ENCODE data around the gene TAF4B. TPM values are rescaled to one million over a fixed set of nuclear protein-coding genes. Genes with fewer than 3 reads are reported as not detected.

The TAF4B gene
- total RNA-seq, 1 donor from 2014 or later, result 3.2 TPM

DNA sequence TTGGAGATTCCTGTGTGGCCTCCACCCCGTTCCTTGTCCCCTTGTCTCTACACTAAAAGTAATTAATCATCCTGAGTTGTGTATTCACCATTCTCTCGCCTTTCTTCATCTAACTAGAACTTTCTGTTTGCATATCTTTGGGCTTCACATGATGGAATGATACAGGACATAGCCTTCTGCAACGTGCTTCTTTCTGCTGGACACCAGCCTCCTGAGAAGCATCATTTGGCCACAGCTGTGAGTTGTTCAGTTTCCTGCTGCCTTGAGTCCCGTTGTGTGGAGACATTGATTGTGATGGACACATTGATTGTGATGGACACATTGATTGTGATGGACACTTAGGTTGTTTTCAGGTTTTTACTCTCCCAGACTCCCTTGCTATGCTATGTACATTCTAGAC is 182.8 kb downstream of the TAF4B start:
- no peaks in the 10 kb centered on the region for H3K36me3 Mint-ChIP-seq (ENCODE audit: low read depth, unreplicated experiment)
- H3K9me3 Mint-ChIP-seq (ENCODE audit: unreplicated experiment), result peaks cover 2% of the 10 kb centered on the region
- FAIRE-seq, result no peak
- H3K36me3 ChIP-seq (ENCODE audit: insufficient read depth, low read length), result no peaks in the 10 kb centered on the region
- H3K4me3 ChIP-seq (ENCODE audit: insufficient read depth, low read depth, low read length), result no peak overlapping the region
- no peak overlapping the region for H3K9ac ChIP-seq (ENCODE audit: low read length)
- H3K27me3 ChIP-seq (ENCODE audit: insufficient read depth, low read length), result no peaks in the 10 kb centered on the region
- no peaks in the 10 kb centered on the region for H4K20me1 ChIP-seq (ENCODE audit: insufficient read depth, low read length)
- no peak overlapping the region for H3K4me2 ChIP-seq (ENCODE audit: low read length)
- no peaks in the 10 kb centered on the region for H3K4me1 Mint-ChIP-seq (ENCODE audit: low read depth, unreplicated experiment)
- TF ChIP-seq EZH2 (IDR thresholded peaks at IDR 0.05; ENCODE audit: insufficient read depth, low read length), result no peak
- TF ChIP-seq, protein P1, sequence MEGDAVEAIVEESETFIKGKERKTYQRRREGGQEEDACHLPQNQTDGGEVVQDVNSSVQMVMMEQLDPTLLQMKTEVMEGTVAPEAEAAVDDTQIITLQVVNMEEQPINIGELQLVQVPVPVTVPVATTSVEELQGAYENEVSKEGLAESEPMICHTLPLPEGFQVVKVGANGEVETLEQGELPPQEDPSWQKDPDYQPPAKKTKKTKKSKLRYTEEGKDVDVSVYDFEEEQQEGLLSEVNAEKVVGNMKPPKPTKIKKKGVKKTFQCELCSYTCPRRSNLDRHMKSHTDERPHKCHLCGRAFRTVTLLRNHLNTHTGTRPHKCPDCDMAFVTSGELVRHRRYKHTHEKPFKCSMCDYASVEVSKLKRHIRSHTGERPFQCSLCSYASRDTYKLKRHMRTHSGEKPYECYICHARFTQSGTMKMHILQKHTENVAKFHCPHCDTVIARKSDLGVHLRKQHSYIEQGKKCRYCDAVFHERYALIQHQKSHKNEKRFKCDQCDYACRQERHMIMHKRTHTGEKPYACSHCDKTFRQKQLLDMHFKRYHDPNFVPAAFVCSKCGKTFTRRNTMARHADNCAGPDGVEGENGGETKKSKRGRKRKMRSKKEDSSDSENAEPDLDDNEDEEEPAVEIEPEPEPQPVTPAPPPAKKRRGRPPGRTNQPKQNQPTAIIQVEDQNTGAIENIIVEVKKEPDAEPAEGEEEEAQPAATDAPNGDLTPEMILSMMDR (IDR thresholded peaks at IDR 0.05; ENCODE audit: insufficient read depth, low read depth, low read length), result no peak
- H3K4me1 ChIP-seq (ENCODE audit: insufficient read depth, low read length), result no peaks in the 10 kb centered on the region
- H3K9me3 ChIP-seq (ENCODE audit: insufficient read depth, low read depth, low read length), result no peaks in the 10 kb centered on the region
- H2AFZ ChIP-seq (ENCODE audit: low read depth, low read length), result no peak overlapping the region
- peaks cover 15% of the 10 kb centered on the region for H3K27me3 Mint-ChIP-seq (ENCODE audit: low read depth, unreplicated experiment)
- no peaks in the 10 kb centered on the region for H3K79me2 ChIP-seq (ENCODE audit: insufficient read depth, low read length)
- no peak overlapping the region for H3K27ac ChIP-seq (ENCODE audit: low read depth, low read length)
- no peak for DNase-seq (ENCODE audit: low read depth)
- H3K4me3 Mint-ChIP-seq (ENCODE audit: unreplicated experiment), result no peak overlapping the region
- no peak overlapping the region for H3K27ac Mint-ChIP-seq (ENCODE audit: unreplicated experiment)

DNA sequence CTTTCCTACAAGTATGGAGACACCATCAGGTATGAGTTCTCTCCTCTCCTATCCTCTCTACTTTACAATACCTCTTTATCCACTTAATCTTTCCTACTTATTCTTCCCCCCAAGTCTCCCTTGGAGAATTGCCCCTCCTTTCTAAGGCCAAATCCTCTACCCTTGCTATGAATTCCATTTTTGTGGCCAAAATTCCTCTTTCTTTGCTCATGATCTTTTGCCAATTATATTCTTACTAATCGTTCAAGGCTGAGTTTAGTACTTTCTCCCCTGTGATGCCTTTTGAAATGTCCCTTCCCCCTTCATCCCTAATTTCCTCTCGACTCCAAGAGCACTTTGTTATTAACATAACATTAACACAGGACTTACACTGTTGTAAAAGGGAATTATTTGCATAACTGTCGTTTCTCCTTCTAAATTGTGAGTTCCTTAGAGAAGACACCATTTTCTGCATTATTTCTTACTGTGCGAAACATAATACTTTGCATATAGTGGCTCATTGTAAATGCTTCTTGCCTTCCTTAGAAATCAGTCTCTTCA is 188.7 kb downstream of the TAF4B start:
- no peak overlapping the region for H3K4me3 Mint-ChIP-seq (ENCODE audit: unreplicated experiment)

DNA sequence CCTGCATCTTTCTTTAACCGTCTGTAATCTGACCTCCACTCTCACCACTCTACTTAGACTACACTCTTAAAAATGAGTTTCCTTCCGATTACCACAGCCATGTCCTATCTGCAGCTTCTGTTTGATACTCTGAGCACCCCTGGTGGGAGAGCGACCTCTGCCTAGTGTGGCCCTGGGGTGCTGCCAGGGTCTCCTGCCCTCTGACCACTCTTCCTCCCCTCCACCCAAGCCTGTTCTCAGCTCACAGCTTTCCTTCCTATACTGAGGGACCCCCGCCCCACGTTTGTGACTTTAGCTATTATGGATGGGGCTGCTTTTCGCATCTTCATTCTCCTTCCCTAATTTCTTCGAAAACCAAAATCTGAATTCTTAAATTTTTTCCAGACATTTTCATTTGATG is 189.4 kb downstream of the TAF4B start:
- Histone ChIP-seq H3K27ac (ENCODE audit: low read depth, low read length) (no peak overlapping the region), H3K4me1 (ENCODE audit: insufficient read depth, low read length) (no peaks in the 10 kb centered on the region), H2AFZ (ENCODE audit: low read depth, low read length) (no peak overlapping the region), H3K4me3 (ENCODE audit: insufficient read depth, low read depth, low read length) (no peak overlapping the region), H3K36me3 (ENCODE audit: insufficient read depth, low read length) (no peaks in the 10 kb centered on the region), H4K20me1 (ENCODE audit: insufficient read depth, low read length) (no peaks in the 10 kb centered on the region), H3K4me2 (ENCODE audit: low read length) (no peak overlapping the region), H3K79me2 (ENCODE audit: insufficient read depth, low read length) (no peaks in the 10 kb centered on the region), H3K9ac (ENCODE audit: low read length) (no peak overlapping the region), H3K9me3 (ENCODE audit: insufficient read depth, low read depth, low read length) (no peaks in the 10 kb centered on the region), H3K27me3 (ENCODE audit: insufficient read depth, low read length) (no peaks in the 10 kb centered on the region)
- Mint-ChIP-seq H3K36me3 (ENCODE audit: low read depth, unreplicated experiment) (no peaks in the 10 kb centered on the region), H3K4me3 (ENCODE audit: unreplicated experiment) (no peak overlapping the region), H3K4me1 (ENCODE audit: low read depth, unreplicated experiment) (no peaks in the 10 kb centered on the region), H3K27me3 (ENCODE audit: low read depth, unreplicated experiment) (no peaks in the 10 kb centered on the region), H3K27ac (ENCODE audit: unreplicated experiment) (no peak overlapping the region), H3K9me3 (ENCODE audit: unreplicated experiment) (no peaks in the 10 kb centered on the region)
- FAIRE-seq (no peak), DNase-seq (ENCODE audit: low read depth) (no peak)
- no peak for TF ChIP-seq EZH2 (IDR thresholded peaks at IDR 0.05; ENCODE audit: insufficient read depth, low read length)
- TF ChIP-seq, protein P1 (IDR thresholded peaks at IDR 0.05; ENCODE audit: insufficient read depth, low read depth, low read length), result no peak

More for the DNA sequence above, 188.7 kb downstream of the TAF4B start:
- Mint-ChIP-seq H3K4me1 (ENCODE audit: low read depth, unreplicated experiment) (no peaks in the 10 kb centered on the region), H3K27me3 (ENCODE audit: low read depth, unreplicated experiment) (no peaks in the 10 kb centered on the region), H3K27ac (ENCODE audit: unreplicated experiment) (no peak overlapping the region), H3K36me3 (ENCODE audit: low read depth, unreplicated experiment) (no peaks in the 10 kb centered on the region), H3K9me3 (ENCODE audit: unreplicated experiment) (no peaks in the 10 kb centered on the region)
- FAIRE-seq (no peak), DNase-seq (ENCODE audit: low read depth) (peak; percentile 20)
- no peak overlapping the region for H3K4me2 ChIP-seq (ENCODE audit: low read length)
- H2AFZ ChIP-seq (ENCODE audit: low read depth, low read length), result no peak overlapping the region
- no peaks in the 10 kb centered on the region for H3K9me3 ChIP-seq (ENCODE audit: insufficient read depth, low read depth, low read length)
- H3K36me3 ChIP-seq (ENCODE audit: insufficient read depth, low read length), result no peaks in the 10 kb centered on the region
- H3K27me3 ChIP-seq (ENCODE audit: insufficient read depth, low read length), result no peaks in the 10 kb centered on the region
- H4K20me1 ChIP-seq (ENCODE audit: insufficient read depth, low read length), result no peaks in the 10 kb centered on the region
- H3K27ac ChIP-seq (ENCODE audit: low read depth, low read length), result no peak overlapping the region
- TF ChIP-seq, protein P1 (IDR thresholded peaks at IDR 0.05; ENCODE audit: insufficient read depth, low read depth, low read length), result no peak
- TF ChIP-seq EZH2 (IDR thresholded peaks at IDR 0.05; ENCODE audit: insufficient read depth, low read length), result no peak
- H3K79me2 ChIP-seq (ENCODE audit: insufficient read depth, low read length), result no peaks in the 10 kb centered on the region
- H3K4me1 ChIP-seq (ENCODE audit: insufficient read depth, low read length), result no peaks in the 10 kb centered on the region
- no peak overlapping the region for H3K9ac ChIP-seq (ENCODE audit: low read length)
- no peak overlapping the region for H3K4me3 ChIP-seq (ENCODE audit: insufficient read depth, low read depth, low read length)
